Measurements from ENCODE around the gene CHST9.

GRCh38 chr18:27110319-27110718, 74.8 kb downstream of the CHST9 start:
- TF ChIP-seq CTCF (conservative IDR thresholded peaks at IDR 0.05; ENCODE audit: low read depth in 2 of 2), result no peak
- TF ChIP-seq NANOG (IDR thresholded peaks at IDR 0.05; ENCODE audit: borderline replicate concordance), result no peak
- no peak for TF ChIP-seq EZH2 (IDR thresholded peaks at IDR 0.05; ENCODE audit: low read depth, unreplicated experiment)
- TF ChIP-seq POLR2AphosphoS5 (IDR thresholded peaks at IDR 0.05; ENCODE audit: low read depth), result no peak
- TF ChIP-seq CREB1 (CRISPR knock-in tag; IDR thresholded peaks at IDR 0.05; ENCODE audit: low read depth), result no peak
- TF ChIP-seq ZNF331 (CRISPR knock-in tag; IDR thresholded peaks at IDR 0.05; ENCODE audit: low read depth), result no peak
- TF ChIP-seq STAT1 (IDR thresholded peaks at IDR 0.05; ENCODE audit: unreplicated experiment), result no peak
- TF ChIP-seq ZNF114 (CRISPR knock-in tag; IDR thresholded peaks at IDR 0.05), result no peak
- no peak for TF ChIP-seq EZH2phosphoT487 (IDR thresholded peaks at IDR 0.05; ENCODE audit: unreplicated experiment)
- no peak for TF ChIP-seq JUNB (IDR thresholded peaks at IDR 0.05; ENCODE audit: unreplicated experiment)
